HCEC 1CT (cell line): Measurements from ENCODE around the gene SCIN.

Experiments used
- DNase-seq: peaks from one replicate; pipeline ENCODE4 v3.0.0-alpha.2; 2017

Gene SCIN

GRCh38 chr7:12569673-12570072 lies 847 bp upstream of the SCIN start:
- no peak for DNase-seq

GRCh38 chr7:12570168-12570533 lies 369 bp upstream of the SCIN start:
- no peak for DNase-seq

DNA sequence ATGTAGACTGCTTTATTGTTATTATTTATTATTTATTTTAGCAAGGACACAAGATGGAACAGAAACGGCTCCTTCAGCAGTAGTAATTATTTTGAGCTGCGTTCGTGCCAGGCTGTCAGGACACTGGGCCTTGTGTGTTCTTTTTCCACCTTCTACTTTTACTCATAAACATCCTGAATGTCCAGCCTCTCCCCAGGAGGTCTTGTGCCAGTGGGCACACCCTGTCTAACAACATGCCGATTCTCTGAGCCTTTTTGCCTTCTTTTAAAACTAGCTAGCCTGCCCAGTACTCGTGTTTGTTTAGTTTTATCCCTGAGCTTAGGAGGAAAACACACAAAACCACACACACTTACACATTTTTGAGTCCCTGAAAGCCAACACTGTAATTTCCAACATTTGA lies 1.2 kb downstream of the SCIN start:
- no peak for DNase-seq

DNA sequence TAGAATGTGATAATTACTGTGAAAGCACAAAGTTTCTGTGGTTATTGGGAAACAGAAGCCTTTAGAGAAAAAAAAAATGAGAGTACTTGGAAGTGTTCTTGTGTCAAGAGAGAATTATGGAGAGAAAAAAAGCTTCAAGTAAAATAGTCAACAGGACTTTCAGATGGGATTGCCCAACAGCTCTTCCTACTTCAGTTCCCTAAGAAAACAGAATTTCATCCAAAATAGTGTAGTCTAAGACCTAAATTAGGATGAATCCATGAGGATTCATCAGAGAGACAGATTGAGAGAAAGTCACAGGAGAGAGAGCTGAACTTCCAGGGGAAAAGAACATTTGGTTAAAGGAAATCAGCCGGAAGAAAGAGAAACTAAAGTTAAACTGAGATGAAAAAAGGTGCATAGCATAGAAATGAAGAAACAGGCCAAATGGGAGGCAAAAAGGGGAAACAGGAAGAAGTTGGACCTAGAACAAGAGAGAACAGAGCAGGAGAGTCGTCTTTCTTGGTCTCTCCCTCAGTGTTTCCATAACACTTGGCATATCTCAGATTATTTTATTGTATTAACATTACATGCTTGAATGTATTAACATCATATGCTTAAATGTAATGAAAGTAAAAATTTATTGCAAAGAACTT lies 2.5 kb downstream of the SCIN start:
- no peak for DNase-seq

DNA sequence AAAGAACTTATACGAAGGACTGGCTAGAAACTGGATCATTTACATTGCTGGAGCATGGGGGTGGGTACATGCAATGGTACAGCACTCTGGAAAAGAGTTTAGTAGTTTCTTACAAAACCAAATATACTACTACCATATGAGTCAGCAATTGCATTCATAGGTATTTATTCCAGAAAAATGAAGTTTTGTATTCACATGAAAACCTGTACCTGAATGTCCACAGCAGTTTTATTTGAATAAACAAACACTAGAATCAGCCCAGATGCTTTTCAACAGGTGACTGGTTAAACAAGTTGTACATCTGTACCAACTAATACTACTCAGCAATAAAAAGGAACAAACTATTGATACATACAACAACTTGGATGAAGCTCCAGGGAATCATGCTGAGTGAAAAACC lies 3.4 kb downstream of the SCIN start:
- DNase-seq, result no peak

DNA sequence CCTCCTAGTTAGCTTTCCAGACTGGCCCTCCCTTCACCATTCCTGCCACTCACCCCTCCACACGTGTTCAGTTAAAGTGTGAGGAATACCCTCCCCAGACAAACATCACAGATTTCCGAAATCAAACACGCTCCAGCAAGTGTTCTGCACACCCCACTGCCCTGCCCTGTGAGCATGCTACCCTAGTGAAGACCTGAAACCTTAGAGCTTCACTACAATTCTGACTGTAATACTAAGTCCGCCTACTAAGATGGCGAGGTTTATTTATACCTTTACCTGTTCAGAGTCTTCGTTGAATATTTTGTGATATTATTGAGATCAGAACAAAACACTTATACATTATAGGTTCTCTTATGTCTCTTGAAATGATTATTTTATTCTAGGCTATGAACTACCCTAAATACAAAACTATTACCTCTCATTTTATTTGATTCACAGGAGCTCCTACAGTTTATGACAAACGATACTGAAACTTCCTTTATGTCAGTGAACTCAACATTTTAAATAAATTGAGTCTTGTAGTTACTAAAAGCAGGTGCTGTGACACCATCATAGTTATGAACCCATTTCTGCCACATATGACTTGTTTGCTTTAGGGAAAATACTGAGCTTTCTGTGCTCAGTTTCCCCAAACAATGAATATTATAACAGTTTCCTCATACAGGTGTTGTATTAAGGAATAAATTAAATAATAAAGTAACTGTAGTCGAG lies 8.6 kb downstream of the SCIN start:
- DNase-seq, result no peak

DNA sequence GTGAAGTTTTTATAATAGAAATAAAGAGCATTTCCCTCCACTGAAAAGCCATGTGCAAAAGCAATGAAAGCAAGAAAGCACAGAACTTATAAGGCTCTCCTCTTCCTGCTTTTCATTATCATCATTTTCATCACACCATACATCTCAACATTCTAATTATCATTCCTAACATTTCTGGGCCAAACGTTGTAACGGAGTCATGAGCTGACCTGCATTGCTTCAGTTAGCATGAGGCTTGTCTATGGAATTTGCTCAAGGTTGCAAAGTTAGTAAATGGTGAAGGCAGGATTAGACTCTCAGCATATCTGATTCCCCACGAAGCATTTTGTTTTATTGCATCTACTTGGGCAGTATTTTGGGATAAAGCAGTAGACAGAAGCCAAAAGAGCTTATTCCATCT lies 11.4 kb downstream of the SCIN start:
- peak; percentile 7 for DNase-seq

DNA sequence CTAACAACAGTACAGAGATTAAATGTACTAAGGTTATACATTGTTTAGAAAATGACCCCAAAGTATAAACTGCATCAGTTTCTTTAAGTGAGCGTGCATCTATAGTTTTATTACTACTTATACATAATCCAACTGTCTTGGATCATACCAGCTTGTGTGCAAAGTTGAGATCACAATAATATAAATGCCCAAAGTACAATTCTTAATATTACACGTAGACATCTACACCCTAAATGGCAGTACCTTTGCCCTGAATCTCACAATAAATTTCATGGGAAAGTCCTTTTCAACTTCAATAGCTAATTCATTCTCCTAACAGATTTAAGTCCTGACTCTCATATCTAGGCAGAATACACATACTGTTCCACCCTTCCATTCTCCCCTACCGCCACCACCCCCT lies 11.8 kb downstream of the SCIN start:
- DNase-seq, result no peak

DNA sequence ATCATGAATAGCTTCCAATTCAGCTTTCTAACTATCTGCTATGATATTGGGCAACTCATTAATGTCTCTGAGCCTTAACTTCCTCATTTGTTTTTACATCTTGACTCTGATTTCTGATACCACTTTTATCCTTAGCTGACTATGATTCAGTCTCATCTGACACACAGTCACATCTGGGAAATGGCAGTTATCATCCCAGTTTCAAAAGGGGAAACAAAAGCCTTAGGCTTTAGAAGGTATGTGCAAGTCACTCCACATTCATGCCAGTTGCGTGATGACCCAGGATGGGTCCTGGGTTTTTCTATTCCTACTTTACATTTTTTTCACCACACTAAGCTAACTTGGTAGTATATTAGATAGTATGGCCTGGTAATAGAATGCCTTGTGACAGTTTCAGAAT lies 12.7 kb downstream of the SCIN start:
- peak; percentile 20 for DNase-seq

DNA sequence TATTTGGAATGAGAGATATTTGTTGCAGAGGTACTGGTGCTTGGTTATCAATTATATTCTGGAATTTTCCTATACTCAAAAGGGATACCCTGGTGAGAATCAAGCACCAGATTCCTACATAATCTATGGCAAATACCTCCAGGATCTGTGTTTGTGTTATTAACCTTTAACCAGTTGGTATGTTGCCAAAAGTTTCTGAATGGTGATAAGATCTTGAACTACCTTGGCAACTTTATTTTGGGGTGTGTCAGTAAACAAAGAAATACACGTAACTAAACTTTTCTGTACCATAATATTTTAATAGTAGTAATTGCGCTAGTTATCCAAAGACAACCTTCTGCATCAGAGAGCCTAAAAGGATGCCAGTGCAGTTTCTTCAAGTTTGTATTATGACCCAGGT lies 13.4 kb downstream of the SCIN start:
- no peak for DNase-seq

DNA sequence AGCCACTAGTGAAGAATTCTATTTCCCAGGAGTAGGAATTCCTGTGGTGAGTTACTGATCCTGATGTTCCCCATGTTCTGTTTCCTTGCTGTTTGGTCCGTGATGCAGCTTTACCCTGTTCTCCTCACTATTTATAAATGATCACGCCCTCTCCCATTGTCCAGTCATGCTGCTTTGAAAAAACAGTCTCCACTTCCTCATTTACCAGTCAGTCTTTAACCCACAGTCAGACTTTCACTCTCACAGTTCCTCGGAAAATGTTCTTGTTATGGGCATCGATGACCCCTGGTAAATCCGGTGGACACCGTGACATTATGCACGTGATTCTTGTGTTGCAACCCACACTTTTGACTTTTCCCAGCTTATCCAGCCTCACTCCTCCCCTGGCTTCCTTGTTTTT lies 14.4 kb downstream of the SCIN start:
- DNase-seq, result no peak

DNA sequence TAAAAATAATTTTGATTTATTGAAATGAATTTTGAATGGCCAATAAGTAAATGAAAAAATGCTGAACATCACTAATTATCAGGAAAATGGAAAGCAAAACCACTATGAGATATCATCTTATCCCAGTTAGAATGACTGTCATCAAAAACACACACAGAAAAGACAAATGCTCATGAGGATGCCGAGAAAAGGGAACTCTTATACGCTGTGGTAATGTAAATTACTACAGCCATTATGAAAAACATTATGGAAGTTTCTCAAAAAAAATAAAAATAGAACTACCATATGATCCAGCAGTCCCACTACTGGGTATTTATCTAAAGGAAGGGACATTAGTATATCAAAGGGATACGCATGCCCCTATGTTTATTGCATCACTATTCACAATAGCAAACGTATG lies 15.8 kb downstream of the SCIN start:
- no peak for DNase-seq

- DNase-seq, result no peak
Measured at GRCh38 chr7:12588259-12588904, 17.9 kb downstream of the SCIN start.

DNA sequence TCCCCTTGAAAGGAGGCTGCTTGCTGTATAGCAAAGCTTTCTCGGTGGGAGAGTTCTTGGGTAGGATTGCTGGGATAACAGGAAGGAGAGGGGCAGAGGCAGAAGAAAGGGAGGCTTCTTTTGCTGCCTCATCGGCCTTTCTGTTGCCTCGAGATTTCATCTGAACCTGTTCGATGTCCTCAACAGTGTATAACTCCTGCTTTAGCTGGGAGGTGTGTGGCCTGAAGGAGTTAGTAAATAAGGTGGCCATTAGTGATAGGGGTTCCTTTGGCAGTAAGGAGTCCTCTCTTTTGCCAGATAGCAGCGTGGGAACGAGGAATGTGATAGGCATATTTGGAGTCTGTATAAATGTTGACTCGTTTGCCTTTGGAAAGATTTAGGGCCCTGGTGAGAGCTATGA lies 20.0 kb downstream of the SCIN start:
- DNase-seq, result no peak

GRCh38 chr7:12594122-12594897 lies 23.8 kb downstream of the SCIN start:
- peak; percentile 20 for DNase-seq

DNA sequence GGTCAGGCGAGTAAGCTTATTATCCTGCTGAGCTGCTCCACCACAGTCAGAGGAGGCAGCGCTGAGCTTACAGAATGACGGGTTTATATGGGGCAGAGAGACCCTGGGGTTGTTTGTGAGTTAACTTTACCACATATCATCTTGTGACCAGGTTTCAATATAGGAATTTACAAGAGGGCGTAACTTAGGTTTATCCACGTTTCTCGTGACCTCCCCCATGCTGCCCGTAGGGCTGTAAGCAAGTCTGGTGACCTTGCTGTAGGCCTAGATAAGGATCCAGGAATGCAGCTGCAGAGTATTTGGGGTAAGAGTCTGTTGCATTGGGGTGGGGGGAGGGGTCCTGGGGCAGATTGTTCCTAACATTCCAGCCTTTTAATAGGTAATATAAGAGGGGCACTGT lies 24.6 kb downstream of the SCIN start:
- DNase-seq, result no peak

DNA sequence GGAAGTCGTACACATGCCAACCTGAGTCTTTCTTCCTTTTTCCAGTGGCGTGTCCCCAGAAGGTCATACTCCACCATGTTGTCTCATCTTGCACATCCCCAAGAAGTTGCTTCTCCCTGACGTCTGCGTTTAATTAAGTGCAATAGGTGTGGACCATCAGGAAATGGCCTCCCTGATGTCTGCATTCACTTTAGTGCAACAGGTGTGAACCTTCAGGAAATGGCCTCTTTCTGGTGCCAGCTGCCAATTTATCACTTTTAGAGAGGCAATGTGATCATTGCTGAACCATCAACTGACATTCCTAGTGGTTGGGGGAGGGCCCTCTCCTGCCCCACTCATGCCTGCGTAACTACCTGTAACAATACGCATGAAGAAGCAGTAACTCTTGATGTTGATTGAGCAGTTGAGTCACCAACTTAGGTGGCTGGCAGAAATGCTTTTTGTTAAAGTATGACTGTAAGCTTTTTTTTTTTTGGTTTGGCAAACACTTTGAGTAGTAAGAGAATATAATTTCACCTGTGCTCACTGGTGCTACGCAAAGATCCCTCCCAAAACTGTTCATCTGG lies 25.8 kb downstream of the SCIN start:
- DNase-seq, result no peak

DNA sequence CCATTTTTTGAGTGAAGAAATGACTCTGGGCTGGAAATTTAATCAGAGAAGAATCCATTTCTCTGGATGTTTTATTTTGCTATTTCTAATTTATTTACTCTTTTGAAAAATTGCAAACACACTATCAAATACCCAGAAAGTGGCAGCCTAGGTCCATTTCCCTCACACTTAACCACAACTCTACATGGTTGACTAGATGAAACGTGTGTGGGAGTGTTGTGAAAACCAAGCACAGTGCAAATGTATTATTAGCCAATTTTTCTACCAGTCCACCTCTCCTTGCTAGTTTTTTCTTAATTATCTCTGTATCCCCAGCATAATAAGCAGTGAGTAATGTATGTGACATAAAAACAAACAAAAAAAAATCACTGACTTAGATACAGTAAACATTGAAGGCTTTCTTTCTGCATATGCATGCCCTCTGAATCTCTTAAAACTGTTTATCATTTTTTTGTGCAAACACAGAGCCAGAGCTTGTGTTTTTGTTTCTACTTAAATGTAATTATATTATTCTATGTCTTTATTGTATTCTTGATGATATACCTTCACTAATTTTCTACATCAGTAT lies 30.9 kb downstream of the SCIN start:
- DNase-seq, result no peak

DNA sequence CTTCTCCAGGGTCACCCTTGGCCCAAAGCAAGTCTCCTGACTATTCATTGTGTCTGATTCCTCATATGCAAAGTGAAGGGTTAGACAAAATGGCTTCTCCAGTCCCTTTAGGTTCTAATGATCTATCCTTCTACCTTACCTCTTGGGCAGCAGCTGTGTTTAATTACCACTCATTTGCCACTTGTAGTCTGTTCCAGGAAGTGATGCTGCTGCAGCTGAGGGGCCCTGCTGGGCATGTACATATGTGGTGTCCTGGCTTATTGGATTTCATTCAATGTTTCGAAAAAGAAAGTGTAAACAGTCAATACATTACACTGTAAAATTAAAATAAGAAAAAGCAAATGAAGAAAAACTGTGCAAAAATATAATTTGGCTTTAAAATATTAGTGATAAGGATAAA lies 36.6 kb downstream of the SCIN start:
- DNase-seq, result peak; percentile 47

DNA sequence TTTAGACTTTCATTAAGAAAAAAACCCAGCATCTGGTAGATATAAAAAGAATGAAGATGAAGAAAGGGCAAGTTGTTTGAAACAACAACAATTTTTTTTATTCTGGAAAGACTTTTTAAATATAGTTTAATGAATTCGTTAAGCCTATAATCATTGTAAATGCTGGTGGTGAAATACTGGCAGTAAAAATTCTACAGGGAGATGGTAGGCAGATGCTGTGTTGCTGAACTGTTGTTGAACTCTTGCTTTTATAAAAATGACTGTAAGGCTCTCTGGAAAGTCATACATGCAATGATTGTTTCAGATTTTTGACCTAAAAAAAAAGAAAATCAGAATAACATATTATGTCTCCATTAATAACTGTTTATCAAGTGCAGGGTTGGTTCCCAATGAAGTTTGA lies 39.0 kb downstream of the SCIN start:
- DNase-seq, result no peak

DNA sequence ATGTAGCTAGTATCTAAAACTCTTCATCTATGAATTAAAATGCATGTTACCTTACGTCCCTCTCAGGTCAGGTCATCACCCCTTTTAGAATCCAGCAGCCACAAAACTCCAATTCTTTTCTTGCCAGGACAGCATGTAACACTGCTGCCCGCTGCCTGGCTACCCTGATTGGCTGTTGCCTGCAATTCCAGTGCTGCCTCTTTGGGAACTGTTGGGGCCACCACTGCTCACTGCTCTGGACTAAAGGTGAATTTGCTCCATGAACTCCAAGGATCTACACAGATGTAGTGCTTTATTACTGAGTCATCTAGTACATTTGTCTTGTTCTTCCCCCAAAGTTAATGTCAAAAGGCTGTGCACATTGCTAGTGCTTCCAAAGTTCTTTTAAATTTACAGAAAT lies 40.4 kb downstream of the SCIN start:
- no peak for DNase-seq

GRCh38 chr7:12612622-12613021 lies 42.1 kb downstream of the SCIN start:
- no peak for DNase-seq

DNA sequence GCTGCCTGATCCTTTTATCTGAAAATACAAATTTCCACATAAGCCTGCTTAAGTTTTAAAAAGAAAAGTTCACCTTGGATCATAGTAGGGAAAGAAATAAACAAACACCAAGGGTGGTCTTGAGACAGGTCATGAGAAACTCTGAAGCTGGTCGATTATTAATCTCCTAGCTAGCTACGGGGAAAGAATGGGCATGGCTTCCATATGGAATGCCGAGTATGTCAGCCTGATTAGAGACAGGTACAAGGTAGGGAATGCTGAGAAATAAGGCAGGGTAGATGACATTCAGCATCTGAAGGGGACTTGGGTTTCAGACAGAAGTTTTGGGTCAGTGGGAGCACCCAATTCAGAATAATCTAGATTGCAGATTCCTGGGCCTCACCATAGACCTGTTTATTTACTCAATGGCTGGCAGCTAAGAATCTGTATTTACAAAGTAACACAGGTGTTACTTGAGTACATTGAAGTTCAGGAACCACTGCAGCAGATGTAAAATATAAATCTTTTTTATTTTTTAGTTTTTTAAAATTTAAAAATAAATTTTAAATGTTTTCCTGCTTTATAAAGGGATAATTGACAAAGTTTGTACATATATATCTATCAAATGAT lies 49.0 kb downstream of the SCIN start:
- DNase-seq, result no peak
